BE2C (cell line): ENCODE data around the gene KCNQ5.

ENCODE experiments used
- DNase-seq: peaks from one replicate; pipeline ENCODE4 v3.0.0-alpha.2; 2020
- H3K27me3 ChIP-seq: fragments of 250-450 bp; sonication (Bioruptor Pico); 2 replicates; pipeline ENCODE4 v1.5.1; 2020; ENCODE audit warnings: mild to moderate bottlenecking
- H3K36me3 ChIP-seq: fragments of 250-450 bp; sonication (Bioruptor Pico); 2 replicates; pipeline ENCODE4 v1.5.1; 2020; ENCODE audit warnings: mild to moderate bottlenecking
- H3K4me1 ChIP-seq: fragments of 250-450 bp; sonication (Bioruptor Pico); 2 replicates; pipeline ENCODE4 v1.5.1; 2020
- H3K4me3 ChIP-seq: 2 replicates; pipeline ENCODE4 v1.5.1; 2011; ENCODE audit warnings: low read depth, low read length
- H3K9me3 ChIP-seq: fragments of 250-450 bp; sonication (Bioruptor Pico); 2 replicates; pipeline ENCODE4 v1.5.1; 2020
- CTCF ChIP-seq: IDR thresholded peaks from 2 replicates; pipeline ENCODE4 v1.5.1; 2012; ENCODE audit warnings: mild to moderate bottlenecking, low read depth, low read length

KCNQ5 gene

GRCh38 chr6:72724545-72724944 is 102.7 kb downstream of the KCNQ5 start:
- no peak overlapping the region for H3K4me3 ChIP-seq
- no peaks in the 10 kb centered on the region for H3K36me3 ChIP-seq
- H3K27me3 ChIP-seq = no peaks in the 10 kb centered on the region
- DNase-seq = no peak
- no peak for TF ChIP-seq CTCF
- no peaks in the 10 kb centered on the region; the same call in 1 of the 2 replicates for H3K9me3 ChIP-seq
- H3K4me1 ChIP-seq = no peaks in the 10 kb centered on the region

- H3K4me1 ChIP-seq = no peaks in the 10 kb centered on the region
- no peak for DNase-seq
- TF ChIP-seq CTCF = no peak
- H3K4me3 ChIP-seq = no peak overlapping the region
- no peaks in the 10 kb centered on the region for H3K27me3 ChIP-seq
- H3K9me3 ChIP-seq = no peaks in the 10 kb centered on the region; the same call in 1 of the 2 replicates
- no peaks in the 10 kb centered on the region for H3K36me3 ChIP-seq
These were observed 107.0 kb downstream of the KCNQ5 start for GRCh38 chr6:72728706-72729343.

GRCh38 chr6:72733045-72733444 is 111.2 kb downstream of the KCNQ5 start:
- DNase-seq = no peak
- Histone ChIP-seq H3K36me3 (no peaks in the 10 kb centered on the region), H3K27me3 (no peaks in the 10 kb centered on the region), H3K4me1 (no peaks in the 10 kb centered on the region), H3K4me3 (no peak overlapping the region), H3K9me3 (no peaks in the 10 kb centered on the region)
- TF ChIP-seq CTCF = no peak

GRCh38 chr6:72738091-72738490 is 116.2 kb downstream of the KCNQ5 start:
- Histone ChIP-seq H3K4me1 (no peaks in the 10 kb centered on the region), H3K9me3 (no peaks in the 10 kb centered on the region), H3K4me3 (no peak overlapping the region), H3K36me3 (no peaks in the 10 kb centered on the region), H3K27me3 (no peaks in the 10 kb centered on the region)
- no peak for TF ChIP-seq CTCF
- no peak for DNase-seq

GRCh38 chr6:72739368-72739779 is 117.5 kb downstream of the KCNQ5 start:
- H3K4me1 ChIP-seq = no peaks in the 10 kb centered on the region
- no peaks in the 10 kb centered on the region for H3K36me3 ChIP-seq
- no peak for DNase-seq
- H3K27me3 ChIP-seq = no peaks in the 10 kb centered on the region
- TF ChIP-seq CTCF = no peak
- H3K9me3 ChIP-seq = no peaks in the 10 kb centered on the region
- no peak overlapping the region for H3K4me3 ChIP-seq

- no peak for DNase-seq
- Histone ChIP-seq H3K27me3 (no peaks in the 10 kb centered on the region), H3K4me3 (no peak overlapping the region), H3K4me1 (no peaks in the 10 kb centered on the region), H3K9me3 (no peaks in the 10 kb centered on the region), H3K36me3 (no peaks in the 10 kb centered on the region)
- TF ChIP-seq CTCF = no peak
These were observed 118.3 kb downstream of the KCNQ5 start for GRCh38 chr6:72740135-72740534.
